ENCODE measurements around the gene MDP1. TPM values are rescaled to one million over a fixed set of nuclear protein-coding genes. Genes with fewer than 3 reads are reported as not detected.
"Not testable (repeated sequence)": the region's sequence is repeated elsewhere in the genome, so short reads cannot be mapped to it uniquely, and the experiment has no call there.

MDP1 gene
- polyA plus RNA-seq, 1 donor from 2014 or later = 33.5 TPM

DNA sequence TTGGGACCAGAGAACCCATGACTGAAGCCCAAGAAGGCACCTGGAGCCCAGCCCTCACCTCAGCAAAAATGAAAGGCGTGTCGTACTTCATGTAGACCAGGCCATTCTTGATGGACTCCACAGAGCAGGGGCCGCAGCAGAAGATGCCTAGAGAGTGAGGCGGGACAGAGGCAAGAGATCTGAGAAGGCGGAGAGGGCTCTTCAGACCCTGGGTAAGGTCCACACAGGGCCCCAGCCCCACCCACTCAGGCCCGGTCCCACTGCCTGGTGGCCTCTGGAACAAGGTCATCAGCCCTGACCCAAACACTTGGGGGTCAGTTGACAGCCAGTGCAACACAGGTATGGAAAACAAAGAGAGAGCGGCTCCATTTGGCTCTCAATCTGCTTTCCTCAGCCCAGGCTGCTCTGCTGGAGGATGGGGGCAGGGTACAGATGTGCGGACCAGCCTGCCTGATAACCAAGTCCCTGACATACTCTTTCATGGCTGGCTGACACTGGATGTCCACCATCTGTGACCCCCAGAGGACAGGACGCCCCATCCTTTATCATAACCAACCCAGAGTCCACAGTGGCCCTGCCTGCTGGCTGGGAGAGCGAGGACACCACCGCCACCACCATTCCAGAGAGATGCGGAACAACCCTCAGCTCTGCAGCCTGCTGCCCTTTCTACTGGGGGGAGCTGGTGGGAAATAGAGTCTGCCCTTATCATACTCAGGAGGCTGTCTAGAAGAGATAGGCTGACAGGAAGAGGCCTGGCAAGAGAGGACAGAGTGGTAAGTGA, 40.3 kb upstream of the MDP1 start:
- H3K27me3 Mint-ChIP-seq = no peaks in the 10 kb centered on the region
- peaks cover 0 to 2% (median 0%) of the 10 kb centered on the region in 3 donors for H3K4me1 Mint-ChIP-seq
- H3K4me3 Mint-ChIP-seq = no peak overlapping the region
- H3K27ac Mint-ChIP-seq = no peak overlapping the region
- H3K36me3 Mint-ChIP-seq = no peaks in the 10 kb centered on the region
- no peaks in the 10 kb centered on the region for H3K9me3 Mint-ChIP-seq

DNA sequence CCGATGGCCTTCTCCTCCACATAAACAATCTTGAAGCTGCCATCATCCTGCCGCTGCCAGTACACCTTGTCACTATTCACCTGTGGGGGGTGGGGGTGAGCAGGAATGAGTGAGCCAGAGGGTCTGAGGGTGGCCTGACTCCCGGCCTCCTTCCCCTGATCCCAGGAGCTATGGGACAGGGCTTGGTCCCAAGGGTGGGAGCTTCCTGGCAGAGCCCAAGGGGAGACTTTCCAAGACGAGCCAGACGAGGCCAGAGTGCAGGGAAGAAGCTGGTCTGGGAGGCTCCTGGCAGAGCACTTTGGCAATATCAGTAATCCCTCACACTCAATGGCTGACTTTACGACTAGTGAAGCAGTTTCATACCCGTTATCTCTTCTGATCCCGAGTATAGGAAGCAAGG, 39.6 kb upstream of the MDP1 start:
- no peak overlapping the region for H3K4me3 Mint-ChIP-seq
- no peaks in the 10 kb centered on the region for H3K27me3 Mint-ChIP-seq
- no peaks in the 10 kb centered on the region for H3K36me3 Mint-ChIP-seq
- no peaks in the 10 kb centered on the region for H3K9me3 Mint-ChIP-seq
- H3K4me1 Mint-ChIP-seq = peaks cover 0 to 2% (median 1%) of the 10 kb centered on the region in 3 donors
- no peak overlapping the region for H3K27ac Mint-ChIP-seq

DNA sequence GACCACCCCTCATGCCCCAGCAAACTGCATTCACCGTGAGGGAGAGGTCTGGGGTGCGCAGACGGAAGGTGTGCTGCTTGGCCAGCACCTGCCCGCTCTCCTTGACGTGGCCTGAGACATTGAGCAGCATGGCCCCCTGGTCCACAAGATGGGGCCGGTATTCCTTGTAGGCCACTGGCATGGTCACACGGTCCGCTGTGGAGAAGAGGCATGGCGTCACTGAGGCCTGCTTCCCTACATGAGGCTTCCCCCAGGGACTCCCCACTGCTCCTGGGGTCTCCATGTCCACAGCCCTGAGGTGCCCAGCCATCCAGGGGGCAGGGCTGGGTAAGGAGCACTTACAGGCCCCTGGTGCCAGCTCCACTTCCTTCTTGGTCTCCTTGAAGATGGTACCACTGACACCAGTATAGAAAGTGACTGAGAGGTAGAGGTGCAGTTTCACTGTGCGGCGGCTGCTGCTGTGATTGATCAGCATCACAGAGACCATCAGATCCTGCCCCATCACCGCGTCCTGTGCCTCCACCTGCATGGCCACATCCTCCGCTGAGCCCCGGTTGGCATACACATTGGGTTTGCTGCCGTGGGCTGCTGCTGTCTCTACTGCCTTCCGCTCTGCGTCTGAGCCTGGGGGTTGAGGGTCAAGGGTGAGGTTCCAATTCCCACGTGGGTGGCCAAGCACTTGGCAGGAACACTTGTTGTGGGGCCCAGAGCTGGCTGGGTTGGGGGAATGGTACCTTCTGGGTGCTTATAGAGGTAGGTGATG, 38.9 kb upstream of the MDP1 start:
- Mint-ChIP-seq H3K27me3 (no peaks in the 10 kb centered on the region), H3K9me3 (no peaks in the 10 kb centered on the region), H3K27ac (no peak overlapping the region), H3K4me1 (peaks cover 0 to 2% (median 1%) of the 10 kb centered on the region in 3 donors), H3K4me3 (no peak overlapping the region), H3K36me3 (peaks cover under 1% of the 10 kb centered on the region)

DNA sequence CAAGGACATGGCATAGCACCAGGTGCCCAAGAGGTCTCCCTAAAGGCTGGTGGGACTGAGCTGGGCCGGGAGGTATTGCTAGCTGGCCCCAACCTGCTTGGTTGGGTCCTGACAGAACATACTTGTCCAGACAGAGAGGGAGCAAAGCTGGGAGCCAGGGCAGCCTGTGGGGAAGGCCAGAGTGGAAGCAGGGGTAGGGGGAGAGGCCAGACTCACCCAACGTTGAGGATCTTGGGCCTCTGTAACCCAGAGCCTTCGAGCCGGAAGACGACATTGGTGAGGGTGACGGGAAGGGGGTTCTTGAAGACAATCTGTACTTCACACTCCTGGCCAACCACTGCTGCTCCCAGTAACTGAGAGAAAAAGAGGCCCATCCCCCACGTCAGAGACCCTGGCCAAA, 38.1 kb upstream of the MDP1 start:
- Mint-ChIP-seq H3K36me3 (peaks cover 2% of the 10 kb centered on the region), H3K4me1 (peaks cover 0 to 2% (median 1%) of the 10 kb centered on the region in 3 donors), H3K27me3 (no peaks in the 10 kb centered on the region), H3K4me3 (no peak overlapping the region), H3K9me3 (no peaks in the 10 kb centered on the region), H3K27ac (no peak overlapping the region)

DNA sequence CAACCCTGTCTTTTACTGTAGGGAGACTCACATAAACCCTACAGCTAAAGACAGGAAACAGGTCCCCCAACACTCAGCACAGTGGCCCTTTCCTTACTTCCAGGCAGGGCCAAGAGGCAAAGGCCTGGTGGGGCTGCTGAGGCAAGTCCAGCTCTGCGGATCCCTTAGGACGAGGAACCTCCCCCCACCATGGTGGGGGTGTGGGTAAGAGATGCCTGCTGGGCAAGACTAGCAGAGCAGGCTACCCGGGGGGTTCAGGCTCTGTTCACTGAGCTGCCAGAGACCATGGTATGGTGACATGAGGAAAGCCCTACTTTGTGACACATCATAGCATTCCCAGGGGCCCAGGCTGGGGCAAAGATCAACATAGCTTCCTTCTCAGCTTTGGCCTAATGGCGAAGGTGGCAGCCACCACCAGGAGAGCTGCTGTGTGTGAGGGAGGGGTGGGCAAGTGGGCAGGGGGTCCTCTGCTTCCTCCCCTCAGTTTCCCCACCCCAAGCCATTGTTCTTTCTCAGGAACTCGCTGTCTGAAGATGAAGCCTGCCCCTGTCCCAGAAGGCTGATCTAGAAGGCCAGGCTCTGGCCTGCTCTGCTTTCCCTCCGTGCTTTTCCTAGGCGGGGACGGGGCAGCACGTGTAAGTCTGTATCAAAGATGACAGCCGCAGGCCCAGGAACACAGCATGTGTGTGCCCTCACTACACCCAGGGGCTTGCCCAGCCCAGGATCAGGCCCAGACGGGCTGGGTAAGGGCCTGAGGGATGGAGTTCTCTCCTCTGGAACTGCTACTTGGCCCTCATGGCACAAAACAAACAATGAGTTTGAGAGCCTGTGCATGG, 36.6 kb upstream of the MDP1 start:
- H3K9me3 Mint-ChIP-seq = no peaks in the 10 kb centered on the region
- H3K27me3 Mint-ChIP-seq = no peaks in the 10 kb centered on the region
- peaks cover 2% of the 10 kb centered on the region for H3K36me3 Mint-ChIP-seq
- H3K4me3 Mint-ChIP-seq = no peak overlapping the region
- no peak overlapping the region for H3K27ac Mint-ChIP-seq
- peaks cover 4 to 7% (median 5%) of the 10 kb centered on the region in 3 donors for H3K4me1 Mint-ChIP-seq

DNA sequence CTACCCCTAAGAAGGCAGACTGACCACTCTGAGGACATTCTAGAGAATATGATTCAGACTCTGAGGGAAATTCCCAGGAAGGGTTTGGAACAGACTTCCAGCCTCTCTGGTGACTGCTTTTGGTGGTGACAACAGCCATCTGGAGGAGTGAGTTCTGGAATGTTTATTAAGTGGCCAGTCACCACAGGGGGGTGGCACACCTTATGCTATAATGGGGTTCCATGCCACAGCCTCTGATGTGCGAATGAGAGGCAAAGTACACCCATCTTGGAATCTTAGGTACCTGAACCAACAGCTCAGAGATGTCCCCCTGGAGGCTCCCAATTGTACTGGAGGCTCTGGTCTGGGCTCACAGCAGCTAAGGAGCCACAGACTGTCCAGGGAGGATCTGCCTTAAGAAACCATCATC, 36.0 kb upstream of the MDP1 start:
- no peak overlapping the region for H3K4me3 Mint-ChIP-seq
- H3K36me3 Mint-ChIP-seq = peaks cover 2% of the 10 kb centered on the region
- H3K27me3 Mint-ChIP-seq = no peaks in the 10 kb centered on the region
- H3K9me3 Mint-ChIP-seq = no peaks in the 10 kb centered on the region
- peak overlapping the region in 1 of 3 donors; percentile 36 for H3K27ac Mint-ChIP-seq
- peaks cover 7 to 10% (median 8%) of the 10 kb centered on the region in 3 donors for H3K4me1 Mint-ChIP-seq

DNA sequence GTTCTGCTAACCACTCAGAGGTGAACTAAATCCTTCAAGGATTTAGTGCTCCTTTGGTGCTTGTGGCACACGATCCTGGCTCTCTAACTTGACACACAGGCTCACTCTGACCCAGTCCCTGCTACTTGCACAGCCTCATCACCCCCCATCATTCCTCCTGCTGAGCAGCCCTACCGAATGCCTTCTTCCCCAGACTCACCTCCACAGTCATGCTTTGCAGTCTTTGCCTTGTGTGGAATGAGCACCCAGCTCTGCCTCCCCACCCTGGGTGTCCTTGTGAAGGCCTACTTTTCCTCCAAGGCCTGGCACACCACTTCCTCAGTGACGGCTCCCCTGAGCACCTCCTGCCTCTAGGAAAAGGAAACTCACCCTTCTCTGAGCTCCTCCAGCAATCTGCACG, 34.5 kb upstream of the MDP1 start:
- no peaks in the 10 kb centered on the region for H3K9me3 Mint-ChIP-seq
- no peak overlapping the region for H3K27ac Mint-ChIP-seq
- no peaks in the 10 kb centered on the region for H3K27me3 Mint-ChIP-seq
- peaks cover 2% of the 10 kb centered on the region for H3K36me3 Mint-ChIP-seq
- peak overlapping the region in 1 of 4 donors; percentile 46 for H3K4me3 Mint-ChIP-seq
- H3K4me1 Mint-ChIP-seq = peaks cover 10 to 14% (median 11%) of the 10 kb centered on the region in 3 donors

DNA sequence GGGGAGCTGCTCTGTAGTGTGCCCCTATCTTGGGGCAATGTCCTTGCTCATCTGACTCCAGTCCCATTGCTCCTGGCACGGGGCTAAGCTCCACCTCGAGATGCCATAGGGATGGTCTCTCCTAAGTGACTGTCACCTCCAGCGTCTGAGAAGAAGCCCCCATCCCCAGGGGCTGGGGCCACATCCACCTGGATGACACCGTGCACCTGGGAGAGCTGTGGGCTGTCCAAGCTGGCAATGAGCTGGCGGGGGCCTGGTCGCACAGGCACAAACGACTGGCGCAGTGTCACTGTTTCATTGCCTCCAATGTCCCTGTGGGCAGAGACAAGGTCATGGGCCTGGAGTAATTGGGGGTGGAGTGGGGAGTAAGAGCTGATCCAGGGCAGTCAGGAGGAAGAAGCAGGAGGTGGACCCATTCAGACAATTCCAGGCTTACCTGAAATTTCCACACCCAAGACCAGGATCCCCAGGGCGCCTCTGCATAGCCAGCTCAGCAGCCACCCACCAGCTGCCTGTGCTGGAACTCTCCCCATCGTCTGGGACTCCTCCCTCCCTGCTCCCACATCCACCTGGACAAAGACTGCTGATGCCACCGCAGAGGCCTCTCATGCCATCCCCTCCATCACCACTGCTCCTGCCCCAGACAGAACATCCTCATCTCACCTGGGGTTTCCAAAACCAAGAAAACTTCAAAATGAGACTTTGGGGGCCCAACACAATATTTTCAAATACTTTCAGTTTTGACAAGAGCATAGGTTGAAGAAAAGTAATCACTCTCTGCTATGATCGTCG, 33.6 kb upstream of the MDP1 start:
- no peak overlapping the region for H3K27ac Mint-ChIP-seq
- no peaks in the 10 kb centered on the region for H3K27me3 Mint-ChIP-seq
- H3K36me3 Mint-ChIP-seq = peaks cover 4% of the 10 kb centered on the region
- peak overlapping the region in 1 of 4 donors; percentile 3 for H3K4me3 Mint-ChIP-seq
- no peaks in the 10 kb centered on the region for H3K9me3 Mint-ChIP-seq
- H3K4me1 Mint-ChIP-seq = peaks cover 12 to 18% (median 14%) of the 10 kb centered on the region in 3 donors

DNA sequence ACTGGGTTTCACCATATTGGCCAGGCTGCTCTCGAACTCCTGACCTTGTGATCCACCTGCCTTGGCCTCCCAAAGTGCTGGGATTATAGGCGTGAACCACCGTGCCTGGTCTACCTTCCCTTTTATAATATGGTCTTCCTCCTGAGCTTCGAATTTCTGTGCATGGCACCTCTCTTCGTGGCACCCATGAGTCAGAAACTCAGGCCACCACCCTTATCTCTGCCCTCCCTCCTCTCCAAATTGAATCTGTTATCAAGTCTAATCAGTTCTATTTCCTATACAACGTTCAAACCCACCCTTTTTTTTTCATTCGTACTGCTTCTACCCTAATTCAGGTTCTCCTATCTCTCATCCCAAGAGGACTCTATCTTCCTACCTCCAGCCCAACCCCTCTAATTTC, 31.6 kb upstream of the MDP1 start:
- Mint-ChIP-seq H3K4me1 (peaks cover 17 to 32% (median 20%) of the 10 kb centered on the region in 3 donors), H3K4me3 (peak overlapping the region; percentile 9 to 89 (median 70))

DNA sequence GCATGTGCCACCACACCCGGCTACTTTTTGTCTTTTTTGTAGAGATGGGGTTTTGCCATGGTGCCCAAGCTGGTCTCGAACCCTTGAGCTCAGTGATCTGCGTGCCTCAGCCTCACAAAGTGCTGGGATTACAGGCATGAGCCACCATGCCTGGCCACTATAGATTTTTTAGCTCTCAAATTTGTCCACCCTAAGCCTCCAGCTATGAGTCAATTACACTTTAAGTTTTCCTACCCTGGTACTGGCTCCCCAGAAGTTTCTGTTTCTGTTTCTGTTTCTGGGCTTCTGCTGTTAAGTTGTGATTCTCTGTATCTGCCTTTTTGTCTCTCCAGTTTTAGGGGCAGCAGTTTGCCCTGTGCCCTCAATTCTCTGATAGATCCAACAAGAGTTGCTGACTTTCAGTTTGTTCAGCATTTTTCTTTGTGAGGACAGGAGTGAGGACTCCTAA, 30.9 kb upstream of the MDP1 start:
- peaks cover 17 to 35% (median 22%) of the 10 kb centered on the region in 3 donors for H3K4me1 Mint-ChIP-seq
- H3K4me3 Mint-ChIP-seq = peak overlapping the region; percentile 67 to 89 (median 78)
- peaks cover 4% of the 10 kb centered on the region for H3K36me3 Mint-ChIP-seq
- no peaks in the 10 kb centered on the region for H3K27me3 Mint-ChIP-seq
- peak overlapping the region; percentile 57 to 91 (median 60) for H3K27ac Mint-ChIP-seq
- no peaks in the 10 kb centered on the region for H3K9me3 Mint-ChIP-seq

More for the DNA sequence above, 31.6 kb upstream of the MDP1 start:
- Mint-ChIP-seq H3K27ac (peak overlapping the region; percentile 60 to 85 (median 64)), H3K9me3 (no peaks in the 10 kb centered on the region), H3K36me3 (peaks cover 4% of the 10 kb centered on the region), H3K27me3 (no peaks in the 10 kb centered on the region)

DNA sequence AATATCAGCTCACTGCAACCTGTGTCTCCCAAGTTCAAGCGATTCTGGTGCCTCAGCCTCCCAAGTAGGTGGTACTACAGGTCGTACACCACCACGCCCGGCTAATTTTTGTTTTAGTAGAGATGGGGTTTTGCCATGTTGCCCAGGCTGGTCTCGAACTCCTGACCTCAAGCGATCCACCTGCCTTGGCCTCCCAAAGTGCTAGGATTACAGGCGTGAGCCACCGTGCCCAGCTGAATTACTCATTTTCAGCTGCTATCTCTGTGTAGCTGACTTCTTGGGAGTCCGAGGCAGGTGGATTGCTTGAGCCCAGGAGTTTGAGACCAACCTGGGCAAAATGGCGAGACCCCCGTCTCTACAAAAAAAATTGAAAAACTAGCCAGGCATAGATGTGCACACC, 29.5 kb upstream of the MDP1 start:
- H3K36me3 Mint-ChIP-seq, H3K27me3 Mint-ChIP-seq, H3K9me3 Mint-ChIP-seq: not testable (repeated sequence)
- Mint-ChIP-seq H3K4me3 (peak overlapping the region in 2 of 4 donors; percentile 55 to 88), H3K4me1 (peaks cover 23 to 37% (median 30%) of the 10 kb centered on the region in 3 donors), H3K27ac (peak overlapping the region in 1 of 3 donors; percentile 77)

DNA sequence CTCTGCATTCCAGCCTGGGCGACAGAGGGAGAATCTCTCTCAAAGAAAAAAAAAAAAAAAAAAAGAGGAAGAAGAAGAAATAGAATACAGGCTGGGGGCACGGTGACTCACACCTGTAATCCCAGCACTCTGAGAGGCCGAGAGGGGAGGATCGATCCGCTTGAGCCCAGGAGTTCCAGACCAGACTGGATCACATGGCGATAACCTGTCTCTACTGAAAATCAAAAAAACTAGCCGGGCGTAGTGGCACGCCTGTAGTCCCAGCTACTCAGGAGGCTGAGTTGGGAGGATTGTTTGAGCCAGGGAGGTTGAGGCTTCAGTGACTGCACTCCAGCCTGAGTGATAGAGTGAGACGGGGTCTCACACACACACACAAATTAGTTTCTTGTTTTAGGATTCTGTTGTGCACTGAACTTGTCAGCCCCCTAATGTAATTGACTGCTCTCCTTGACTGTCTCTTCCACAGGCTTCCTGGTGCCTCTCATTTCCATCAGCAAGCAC, 27.5 kb upstream of the MDP1 start:
- peaks cover 38 to 45% (median 42%) of the 10 kb centered on the region in 3 donors for H3K4me1 Mint-ChIP-seq
- H3K27me3 Mint-ChIP-seq = no peaks in the 10 kb centered on the region
- no peaks in the 10 kb centered on the region for H3K9me3 Mint-ChIP-seq
- peak overlapping the region; percentile 98 to 100 (median 99) for H3K27ac Mint-ChIP-seq
- peaks cover 2% of the 10 kb centered on the region for H3K36me3 Mint-ChIP-seq
- peak overlapping the region; percentile 92 to 98 (median 95) for H3K4me3 Mint-ChIP-seq

DNA sequence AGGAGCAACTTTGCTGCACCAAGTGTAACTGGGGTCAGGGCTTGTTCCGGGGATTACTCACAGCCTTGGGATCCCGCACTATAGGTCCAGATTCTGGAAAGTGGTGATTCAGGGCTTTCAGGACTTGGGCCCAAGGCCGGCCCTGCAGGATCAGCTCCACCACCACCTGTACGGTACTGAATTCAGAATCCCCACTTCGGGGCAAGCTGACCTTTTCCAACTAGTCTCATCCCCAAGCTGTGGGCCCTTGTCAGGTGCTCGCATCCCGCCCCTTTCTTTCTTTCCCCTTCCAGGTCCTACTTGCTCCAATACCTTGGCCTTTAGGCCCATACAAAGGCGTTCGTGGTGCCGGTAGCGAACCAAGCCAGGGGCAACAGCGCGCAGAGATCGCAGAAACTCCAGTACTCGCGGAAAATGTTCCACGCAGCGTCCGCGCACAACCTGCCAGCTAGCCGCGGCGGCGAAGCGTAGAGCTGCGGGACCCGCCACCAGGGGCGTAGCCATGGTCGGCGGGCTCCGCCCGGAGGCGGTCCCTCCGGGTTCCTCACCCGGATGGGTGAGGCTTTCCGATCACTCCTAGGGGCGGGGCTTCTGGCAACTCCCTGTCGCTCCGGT, 26.1 kb upstream of the MDP1 start:
- H3K9me3 Mint-ChIP-seq = no peaks in the 10 kb centered on the region
- H3K27ac Mint-ChIP-seq = peak overlapping the region; percentile 98 to 100 (median 99)
- H3K36me3 Mint-ChIP-seq = peaks cover 2% of the 10 kb centered on the region
- H3K4me3 Mint-ChIP-seq = peak overlapping the region; percentile 92 to 98 (median 95)
- peaks cover 35 to 45% (median 40%) of the 10 kb centered on the region in 3 donors for H3K4me1 Mint-ChIP-seq
- H3K27me3 Mint-ChIP-seq = no peaks in the 10 kb centered on the region
